B cell (primary cell): Measurements from ENCODE around the gene ADGRA1. TPM values are rescaled to one million over a fixed set of nuclear protein-coding genes. Genes with fewer than 3 reads are reported as not detected.

ENCODE experiments used
- ATAC-seq: fragments of 200-7000 bp; cut with Tn5 transposase; one replicate; pipeline ENCODE4 v1.10.0; 2021; ENCODE audit warnings: low read depth, mild to moderate bottlenecking, moderate number of reproducible peaks, moderate library complexity
- CTCF ChIA-PET: fragments of 350-600 bp; sonication (Branson Sonifier 250); formaldehyde crosslinking; loops from one replicate; lab custom pipeline; 2021; ENCODE audit warnings: antibody characterized with exemption, inconsistent platforms; lab: Charles Lee
- POLR2A ChIA-PET: fragments of 350-600 bp; sonication (Branson Sonifier 250); formaldehyde crosslinking; loops from one replicate; lab custom pipeline; 2021; ENCODE audit warnings: antibody characterized with exemption; lab: Charles Lee
- DNase-seq: peaks from one replicate; pipeline ENCODE4 v3.0.0; 2013
- H2AFZ ChIP-seq: 2 replicates; pipeline ENCODE4 v1.6.1; 2012; ENCODE audit warnings: mild to moderate bottlenecking, low read depth, low read length; ENCODE audit not compliant: insufficient read depth, poor library complexity, severe bottlenecking
- H3K27ac ChIP-seq, 2 donors: 1 replicate in 1 of 2; 2 replicates in 1 of 2; pipeline ENCODE4 v1.5.1; 2012 to 2013; ENCODE audit warnings: low read length in 2 of 2, mild to moderate bottlenecking in 2 of 2, moderate library complexity in 1 of 2
- H3K27me3 ChIP-seq, 4 experiments: fragments of 200-600 bp in 1 of 4; sonication (generic) in 1 of 4; replicated peaks in 1 of 4; 1 replicate in 2 of 4; 2 replicates in 2 of 4; pipeline versions ENCODE4 v1.6.1 to v1.7.0; 2013 to 2016; ENCODE audit warnings: low read length in 3 of 4, mild to moderate bottlenecking in 2 of 4, mixed read lengths in 1 of 4, moderate library complexity in 1 of 4; ENCODE audit not compliant: insufficient read depth in 4 of 4, control insufficient read depth in 3 of 4; ENCODE audit errors: control extremely low read depth in 1 of 4
- H3K36me3 ChIP-seq, 2 experiments: replicated peaks in 1 of 2; 1 replicate in 1 of 2; 2 replicates in 1 of 2; pipeline versions ENCODE4 v1.6.1 to v1.7.1; 2013; ENCODE audit warnings: low read length in 1 of 2; ENCODE audit not compliant: insufficient read depth in 2 of 2, control insufficient read depth in 1 of 2; ENCODE audit errors: control extremely low read depth in 1 of 2, extremely low read depth in 1 of 2
- H3K4me1 ChIP-seq, 2 donors: fragments of 200-600 bp in 1 of 2; sonication (generic) in 1 of 2; 1 replicate in 1 of 2; 2 replicates in 1 of 2; pipeline versions ENCODE4 v1.5.1 to v1.6.1; 2013 to 2017; ENCODE audit warnings: low read length in 2 of 2; ENCODE audit not compliant: control insufficient read depth in 2 of 2, insufficient read depth in 2 of 2
- H3K4me2 ChIP-seq: replicated peaks from 2 replicates; pipeline ENCODE3; 2012; ENCODE audit warnings: mild to moderate bottlenecking, low read depth, low read length; ENCODE audit not compliant: poor library complexity, severe bottlenecking
- H3K4me3 ChIP-seq, 5 experiments: fragments of 200-600 bp in 1 of 5; sonication (generic) in 1 of 5; 1 replicate in 3 of 5; 2 replicates in 2 of 5; pipeline versions ENCODE4 v1.5.1 to v1.7.0; 2011 to 2016; ENCODE audit warnings: low read length in 4 of 5, mild to moderate bottlenecking in 4 of 5, low read depth in 2 of 5, control low read depth in 1 of 5, moderate library complexity in 1 of 5; ENCODE audit not compliant: insufficient read depth in 1 of 5; ENCODE audit errors: control extremely low read depth in 1 of 5, extremely low read depth in 1 of 5
- H3K79me2 ChIP-seq: fragments of 200-600 bp; sonication (generic); one replicate; pipeline ENCODE4 v1.6.0; 2016; ENCODE audit warnings: low read length; ENCODE audit not compliant: control insufficient read depth, insufficient read depth
- H3K9ac ChIP-seq: fragments of 200-600 bp; sonication (generic); 2 replicates; pipeline ENCODE4 v1.6.1; 2017; ENCODE audit warnings: mild to moderate bottlenecking, low read length, moderate library complexity
- H3K9me3 ChIP-seq, 3 donors: one replicate each; pipeline versions ENCODE4 v1.6.1 to v1.7.1; 2013; ENCODE audit warnings: low read length in 2 of 3; ENCODE audit not compliant: control insufficient read depth in 2 of 3, insufficient read depth in 1 of 3; ENCODE audit errors: control extremely low read depth in 1 of 3
- H4K20me1 ChIP-seq: 2 replicates; pipeline ENCODE4 v1.6.0; 2012; ENCODE audit warnings: mild to moderate bottlenecking, low read length; ENCODE audit not compliant: insufficient read depth, control insufficient read depth, poor library complexity, severe bottlenecking
- H3K27ac Mint-ChIP-seq: one replicate; pipeline ENCODE4 v1.8.0; 2021; ENCODE audit warnings: mixed read lengths
- H3K27me3 Mint-ChIP-seq: one replicate; pipeline ENCODE4 v1.8.0; 2021; ENCODE audit warnings: mixed read lengths
- H3K4me1 Mint-ChIP-seq: one replicate; pipeline ENCODE4 v1.8.0; 2021; ENCODE audit warnings: mixed read lengths
- H3K4me3 Mint-ChIP-seq: one replicate; pipeline ENCODE4 v1.8.0; 2021; ENCODE audit warnings: mixed read lengths
- H3K9me3 Mint-ChIP-seq: one replicate; pipeline ENCODE4 v1.8.0; 2022; ENCODE audit warnings: mixed read lengths; ENCODE audit not compliant: insufficient read depth
- CTCF ChIP-seq: fragments of 200-600 bp; IDR thresholded peaks from one replicate; pipeline ENCODE4 v1.8.0; 2022; ENCODE audit warnings: antibody characterized with exemption, mild to moderate bottlenecking
- WGBS: methylation state at CpG from one replicate; pipeline ENCODE4 v1.1.5; 2013; ENCODE audit warnings: missing lambda C conversion rate; ENCODE audit not compliant: insufficient coverage; 5-methylcytosine and 5-hydroxymethylcytosine counted together
- intact Hi-C: fragments of 100-400 bp; cut with micrococcal nuclease; formaldehyde crosslinking; loops from one replicate; pipeline ENCODE4 v1.10.0; 2022
- polyA plus RNA-seq: library from polyadenylated mRNA; depleted of rRNA; stranded (reverse); fragments of >200 nt; gene quantifications from 2 replicates; pipeline ENCODE4 v1.2.3, GENCODE V29; 2012
- total RNA-seq, 2 donors: library from RNA; stranded (reverse); fragments of 120-200 nt in 1 of 2; gene quantifications; 1 replicate in 1 of 2; 2 replicates in 1 of 2; pipeline versions ENCODE4 v1.2.3 to v1.2.4, GENCODE V29; 2013 to 2022

ADGRA1 gene
- total and polyA plus RNA-seq, 2 donors (not counting 1 experiment from before 2014, with no cell fraction given) = not detected

- no peak for ATAC-seq
- POLR2A ChIA-PET = no interaction called here
Measured at GRCh38 chr10:133038036-133038823, 49.5 kb upstream of the ADGRA1 start.

More at GRCh38 chr10:133038036-133038823, 49.5 kb upstream of the ADGRA1 start:
- Histone ChIP-seq H3K27ac (no peak overlapping the region), H3K79me2 (no peaks in the 10 kb centered on the region), H3K4me3 (no peak overlapping the region), H3K4me1 (no peaks in the 10 kb centered on the region), H3K4me2 (no peak overlapping the region), H4K20me1 (no peaks in the 10 kb centered on the region), H2AFZ (no peak overlapping the region), H3K9ac (no peak overlapping the region), H3K36me3 (no peaks in the 10 kb centered on the region), H3K27me3 (no peaks in the 10 kb centered on the region), H3K9me3 (peaks cover 0 to 5% (median 0%) of the 10 kb centered on the region in 3 donors)
- no peak overlapping the region for H3K27ac Mint-ChIP-seq
- H3K4me3 Mint-ChIP-seq = no peak overlapping the region
- CTCF ChIA-PET = no interaction called here
- H3K4me1 Mint-ChIP-seq = no peaks in the 10 kb centered on the region
- DNase-seq = no peak
- 94% methylated on average over 24 of the region's 28 CpGs for WGBS
- no peaks in the 10 kb centered on the region for H3K9me3 Mint-ChIP-seq
- no peak for TF ChIP-seq CTCF
- intact Hi-C loops = no loop called here
- H3K27me3 Mint-ChIP-seq = peaks cover 3% of the 10 kb centered on the region
